ENCODE results near the gene UBA1.

GRCh38 chrX:47209508-47210238 is 16.0 kb downstream of the UBA1 start:
- TF ChIP-seq, protein P1, sequence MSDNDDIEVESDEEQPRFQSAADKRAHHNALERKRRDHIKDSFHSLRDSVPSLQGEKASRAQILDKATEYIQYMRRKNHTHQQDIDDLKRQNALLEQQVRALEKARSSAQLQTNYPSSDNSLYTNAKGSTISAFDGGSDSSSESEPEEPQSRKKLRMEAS (IDR thresholded peaks at IDR 0.05) = no peak
- no peak for TF ChIP-seq ZNF530 (CRISPR knock-in tag; IDR thresholded peaks at IDR 0.05; ENCODE audit: low read depth)
- TF ChIP-seq, protein P2, sequence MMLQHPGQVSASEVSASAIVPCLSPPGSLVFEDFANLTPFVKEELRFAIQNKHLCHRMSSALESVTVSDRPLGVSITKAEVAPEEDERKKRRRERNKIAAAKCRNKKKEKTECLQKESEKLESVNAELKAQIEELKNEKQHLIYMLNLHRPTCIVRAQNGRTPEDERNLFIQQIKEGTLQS (CRISPR knock-in tag; IDR thresholded peaks at IDR 0.05) = no peak
- TF ChIP-seq KAT7 (CRISPR knock-in tag; IDR thresholded peaks at IDR 0.05; ENCODE audit: borderline replicate concordance) = no peak
- TF ChIP-seq SP140L (CRISPR knock-in tag; IDR thresholded peaks at IDR 0.05; ENCODE audit: borderline replicate concordance) = no peak
- no peak for TF ChIP-seq EZH2 (conservative IDR thresholded peaks at IDR 0.05; ENCODE audit: low read depth, low read length)
- TF ChIP-seq KDM1A (CRISPR knock-in tag; IDR thresholded peaks at IDR 0.05) = no peak
- TF ChIP-seq HMG20A (CRISPR knock-in tag; IDR thresholded peaks at IDR 0.05; ENCODE audit: borderline replicate concordance) = no peak
- no peak for TF ChIP-seq NFIB (CRISPR knock-in tag; IDR thresholded peaks at IDR 0.05; ENCODE audit: borderline replicate concordance)
